Muscle layer of colon (tissue), 2 donors: ENCODE results near the gene WDR38.

Source experiments
- H3K27ac ChIP-seq: one replicate; pipeline ENCODE4 v1.7.0; 2013; ENCODE audit warnings: low read depth, mild to moderate bottlenecking, low read length, moderate library complexity
- H3K27me3 ChIP-seq, 2 donors: one replicate each; pipeline ENCODE4 v1.7.0; 2013; ENCODE audit warnings: low read length in 2 of 2, mild to moderate bottlenecking in 2 of 2; ENCODE audit not compliant: insufficient read depth in 2 of 2, control insufficient read depth in 1 of 2
- H3K36me3 ChIP-seq: one replicate; pipeline ENCODE4 v1.7.0; 2013; ENCODE audit warnings: mild to moderate bottlenecking, low read length; ENCODE audit not compliant: insufficient read depth
- H3K4me1 ChIP-seq: one replicate; pipeline ENCODE4 v1.7.0; 2013; ENCODE audit warnings: mild to moderate bottlenecking, low read length; ENCODE audit not compliant: insufficient read depth
- H3K4me3 ChIP-seq, 2 donors: one replicate each; pipeline ENCODE4 v1.7.0; 2013; ENCODE audit warnings: low read length in 2 of 2, low read depth in 1 of 2, mild to moderate bottlenecking in 1 of 2, moderate library complexity in 1 of 2
- H3K9ac ChIP-seq: one replicate; pipeline ENCODE4 v1.7.0; 2013; ENCODE audit warnings: low read length
- H3K9me3 ChIP-seq: one replicate; pipeline ENCODE4 v1.7.0; 2013; ENCODE audit warnings: mild to moderate bottlenecking, low read length
- donor health status: abdominal sarcoma.
- donor health status: Adenocarcinoma of cecum.

WDR38 gene

GRCh38 chr9:124853605-124854143, 414 bp downstream of the WDR38 start:
- Histone ChIP-seq H3K4me3 (peak overlapping the region in 1 of 2 donors; percentile 36), H3K27me3 (no peaks in the 10 kb centered on the region), H3K9me3 (no peaks in the 10 kb centered on the region), H3K9ac (no peak overlapping the region), H3K27ac (peak overlapping the region; percentile 52), H3K36me3 (peaks cover 19% of the 10 kb centered on the region), H3K4me1 (peaks cover 12% of the 10 kb centered on the region)

- H3K27ac ChIP-seq: no peak overlapping the region
- no peak overlapping the region for H3K4me3 ChIP-seq
- peaks cover 24% of the 10 kb centered on the region for H3K36me3 ChIP-seq
- no peaks in the 10 kb centered on the region for H3K9me3 ChIP-seq
- H3K4me1 ChIP-seq: peaks cover 12% of the 10 kb centered on the region
- no peaks in the 10 kb centered on the region for H3K27me3 ChIP-seq
- no peak overlapping the region for H3K9ac ChIP-seq
Measured at GRCh38 chr9:124854161-124854560, 901 bp downstream of the WDR38 start.

GRCh38 chr9:124854822-124855221, 1.6 kb downstream of the WDR38 start:
- Histone ChIP-seq H3K9me3 (no peaks in the 10 kb centered on the region), H3K4me1 (peaks cover 13% of the 10 kb centered on the region), H3K27ac (no peak overlapping the region), H3K27me3 (no peaks in the 10 kb centered on the region), H3K36me3 (peaks cover 31% of the 10 kb centered on the region), H3K9ac (no peak overlapping the region), H3K4me3 (no peak overlapping the region)

- no peak overlapping the region for H3K4me3 ChIP-seq
- no peaks in the 10 kb centered on the region for H3K27me3 ChIP-seq
- H3K9ac ChIP-seq: no peak overlapping the region
- H3K9me3 ChIP-seq: no peaks in the 10 kb centered on the region
- H3K27ac ChIP-seq: no peak overlapping the region
- H3K4me1 ChIP-seq: peaks cover 20% of the 10 kb centered on the region
- peaks cover 37% of the 10 kb centered on the region for H3K36me3 ChIP-seq
Measured at GRCh38 chr9:124855566-124855943, 2.3 kb downstream of the WDR38 start.

GRCh38 chr9:124855944-124856765, 2.9 kb downstream of the WDR38 start:
- Histone ChIP-seq H3K4me1 (peaks cover 26% of the 10 kb centered on the region), H3K36me3 (peaks cover 37% of the 10 kb centered on the region), H3K27ac (no peak overlapping the region), H3K9ac (no peak overlapping the region), H3K27me3 (no peaks in the 10 kb centered on the region), H3K4me3 (no peak overlapping the region), H3K9me3 (no peaks in the 10 kb centered on the region)

- no peaks in the 10 kb centered on the region for H3K9me3 ChIP-seq
- H3K9ac ChIP-seq: no peak overlapping the region
- H3K27me3 ChIP-seq: no peaks in the 10 kb centered on the region
- no peak overlapping the region for H3K4me3 ChIP-seq
- H3K27ac ChIP-seq: no peak overlapping the region
- peaks cover 22% of the 10 kb centered on the region for H3K4me1 ChIP-seq
- H3K36me3 ChIP-seq: peaks cover 37% of the 10 kb centered on the region
Measured at GRCh38 chr9:124857533-124858162, 4.4 kb downstream of the WDR38 start.

DNA sequence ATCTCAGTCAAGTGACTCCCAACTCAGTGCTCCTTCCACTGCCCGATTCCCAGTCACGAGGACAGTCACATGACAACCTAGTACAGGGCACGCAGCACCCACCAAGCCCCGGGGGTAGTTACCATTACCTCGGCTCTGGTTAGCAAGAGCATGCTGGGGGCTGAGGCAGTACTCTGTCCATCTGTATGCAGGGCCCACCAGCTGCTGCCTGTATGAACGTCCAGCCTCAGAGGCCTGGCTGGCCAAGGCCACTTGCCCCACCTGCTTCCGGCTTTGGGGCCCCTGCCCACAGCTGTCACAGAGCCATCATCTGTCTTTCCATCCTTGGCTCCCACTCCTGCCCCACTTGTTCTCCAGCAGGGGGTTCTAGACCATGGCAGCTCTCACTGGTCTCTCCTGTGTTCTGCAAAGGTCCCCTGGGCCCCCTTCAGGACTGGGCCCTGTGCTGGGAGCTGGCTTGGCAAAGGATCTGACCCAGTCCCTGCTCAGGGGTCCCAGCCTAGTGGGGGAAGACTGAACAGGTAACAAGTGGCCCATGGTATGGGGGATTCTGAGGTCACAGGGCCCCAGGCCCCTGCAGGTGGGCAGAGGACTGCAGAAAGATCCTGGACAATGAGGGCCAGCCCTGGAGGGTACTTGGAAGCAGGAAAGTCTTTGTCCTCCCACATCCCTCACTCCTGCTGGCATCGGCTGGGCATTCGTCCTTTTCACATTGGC, 5.2 kb downstream of the WDR38 start:
- H3K27me3 ChIP-seq: no peaks in the 10 kb centered on the region
- no peak overlapping the region for H3K27ac ChIP-seq
- peaks cover 18% of the 10 kb centered on the region for H3K4me1 ChIP-seq

DNA sequence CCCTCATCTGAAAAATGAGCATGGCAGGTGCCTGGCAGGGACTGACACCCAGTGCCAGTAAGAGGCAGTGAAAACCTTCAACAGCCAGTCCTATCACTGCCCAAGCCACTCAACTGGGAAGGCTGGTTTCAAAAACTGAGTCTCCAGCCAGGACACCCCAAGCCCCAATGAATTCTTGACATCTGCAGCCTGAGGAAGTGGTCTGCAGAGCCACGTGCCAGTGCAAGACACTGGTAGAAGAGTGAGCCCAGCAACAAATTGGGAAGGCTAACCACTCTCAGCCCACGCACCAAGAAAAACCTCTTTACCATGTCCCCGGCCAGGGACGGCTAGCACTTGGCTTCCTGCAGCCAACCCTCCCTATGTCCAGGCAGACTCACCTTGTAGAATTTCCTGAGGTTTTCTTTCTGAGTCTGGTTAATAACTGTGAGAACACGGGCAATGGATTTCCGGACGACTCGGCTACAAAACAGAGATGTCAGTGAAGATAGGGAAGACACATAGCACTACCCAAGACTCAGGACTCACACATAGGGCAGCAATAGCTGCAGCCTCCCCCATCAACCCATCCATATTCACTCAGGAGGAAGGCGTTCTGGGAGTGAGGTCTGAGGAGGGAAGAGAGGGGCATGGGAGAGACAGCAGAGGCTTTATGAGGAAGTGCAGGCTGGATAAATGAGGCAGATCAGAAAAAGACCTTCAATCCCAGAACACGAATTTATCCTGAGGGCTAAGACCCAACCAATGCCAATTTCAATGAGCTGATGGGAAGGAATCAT, 6.7 kb downstream of the WDR38 start:
- H3K9ac ChIP-seq: peak overlapping the region; percentile 18
- H3K4me3 ChIP-seq: no peak overlapping the region
- no peaks in the 10 kb centered on the region for H3K9me3 ChIP-seq
- H3K36me3 ChIP-seq: peaks cover 37% of the 10 kb centered on the region
- H3K4me1 ChIP-seq: peaks cover 15% of the 10 kb centered on the region
- H3K27ac ChIP-seq: peak overlapping the region; percentile 17
- no peaks in the 10 kb centered on the region for H3K27me3 ChIP-seq

More for the DNA sequence above, 5.2 kb downstream of the WDR38 start:
- peaks cover 37% of the 10 kb centered on the region for H3K36me3 ChIP-seq
- peak overlapping the region; percentile 13 for H3K9ac ChIP-seq
- H3K4me3 ChIP-seq: no peak overlapping the region
- no peaks in the 10 kb centered on the region for H3K9me3 ChIP-seq

GRCh38 chr9:124860582-124861341, 7.5 kb downstream of the WDR38 start:
- peak overlapping the region; percentile 74 for H3K27ac ChIP-seq
- H3K36me3 ChIP-seq: peaks cover 37% of the 10 kb centered on the region
- H3K9ac ChIP-seq: peak overlapping the region; percentile 18
- peaks cover 15% of the 10 kb centered on the region for H3K4me1 ChIP-seq
- H3K27me3 ChIP-seq: no peaks in the 10 kb centered on the region
- no peaks in the 10 kb centered on the region for H3K9me3 ChIP-seq
- H3K4me3 ChIP-seq: peak overlapping the region; percentile 84 to 93
